Retina (tissue), 1 donor: ENCODE data around the gene NUDT7.

Experiments used
- DNase-seq: peaks from one replicate; pipeline ENCODE4 v3.0.0-alpha.2; 2016

Gene NUDT7

DNA sequence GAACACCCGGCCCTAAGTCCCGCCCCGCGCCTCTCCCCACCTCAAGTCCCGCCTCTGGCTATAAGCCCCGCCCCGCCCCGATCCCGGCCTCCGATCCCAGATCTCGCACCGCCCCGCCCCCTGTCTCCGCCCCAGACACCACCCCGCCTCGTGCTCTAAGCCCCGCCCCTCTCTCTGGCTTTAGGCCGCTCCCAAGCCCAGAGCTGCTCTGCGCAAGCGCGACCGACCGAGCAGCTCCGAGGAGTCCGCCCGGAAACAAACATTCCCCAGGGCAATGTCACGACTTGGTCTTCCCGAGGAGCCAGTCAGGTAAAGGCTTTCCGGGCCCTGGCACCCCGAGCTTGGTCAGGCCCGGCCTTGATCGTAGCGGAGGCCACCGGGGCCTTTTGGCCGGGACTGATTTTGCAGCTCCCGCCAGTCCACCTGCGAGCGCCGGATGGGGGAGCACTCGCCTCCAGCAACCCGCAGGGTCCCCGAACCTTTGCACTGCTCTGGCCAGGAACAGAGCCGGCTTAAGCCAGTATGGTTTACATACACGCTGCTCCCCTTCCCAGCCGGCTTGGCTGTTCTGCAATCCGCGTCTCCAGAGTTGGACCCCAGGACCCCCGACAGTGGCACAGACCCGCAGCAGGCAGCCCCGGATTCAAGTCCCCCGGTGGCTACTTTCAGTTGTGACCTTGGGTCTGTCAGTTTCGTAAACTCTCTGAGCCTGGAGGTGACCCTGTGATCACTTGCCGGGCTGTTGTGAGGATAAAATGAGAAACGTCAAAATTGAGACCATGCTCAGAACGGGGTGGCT, at the start of gene NUDT7:
NUDT7 (plus strand) TSS at position 206 of the 799 bp plus-strand sequence; CDS start at position 275, 69 bp downstream.
- peak; percentile 92 for DNase-seq

DNA sequence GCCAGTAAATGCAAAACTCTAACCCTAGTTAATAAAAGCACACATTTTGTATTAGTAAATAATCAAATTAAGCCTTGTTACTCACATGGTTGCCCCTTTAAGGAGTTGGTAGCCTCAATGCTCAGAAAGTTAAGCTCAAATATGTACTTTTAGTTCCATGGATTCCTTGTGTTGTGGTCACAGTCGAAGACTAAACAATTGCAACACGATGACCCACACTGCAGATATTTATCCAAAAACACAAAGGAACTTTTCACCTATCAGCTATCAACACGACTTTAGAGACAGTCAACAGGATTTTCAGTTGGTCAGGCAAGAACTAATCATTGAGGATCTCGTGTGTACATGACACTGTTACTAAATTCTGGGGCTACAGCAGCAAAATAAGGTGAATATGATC, 47.4 kb upstream of the NUDT7 start:
- DNase-seq = no peak

DNA sequence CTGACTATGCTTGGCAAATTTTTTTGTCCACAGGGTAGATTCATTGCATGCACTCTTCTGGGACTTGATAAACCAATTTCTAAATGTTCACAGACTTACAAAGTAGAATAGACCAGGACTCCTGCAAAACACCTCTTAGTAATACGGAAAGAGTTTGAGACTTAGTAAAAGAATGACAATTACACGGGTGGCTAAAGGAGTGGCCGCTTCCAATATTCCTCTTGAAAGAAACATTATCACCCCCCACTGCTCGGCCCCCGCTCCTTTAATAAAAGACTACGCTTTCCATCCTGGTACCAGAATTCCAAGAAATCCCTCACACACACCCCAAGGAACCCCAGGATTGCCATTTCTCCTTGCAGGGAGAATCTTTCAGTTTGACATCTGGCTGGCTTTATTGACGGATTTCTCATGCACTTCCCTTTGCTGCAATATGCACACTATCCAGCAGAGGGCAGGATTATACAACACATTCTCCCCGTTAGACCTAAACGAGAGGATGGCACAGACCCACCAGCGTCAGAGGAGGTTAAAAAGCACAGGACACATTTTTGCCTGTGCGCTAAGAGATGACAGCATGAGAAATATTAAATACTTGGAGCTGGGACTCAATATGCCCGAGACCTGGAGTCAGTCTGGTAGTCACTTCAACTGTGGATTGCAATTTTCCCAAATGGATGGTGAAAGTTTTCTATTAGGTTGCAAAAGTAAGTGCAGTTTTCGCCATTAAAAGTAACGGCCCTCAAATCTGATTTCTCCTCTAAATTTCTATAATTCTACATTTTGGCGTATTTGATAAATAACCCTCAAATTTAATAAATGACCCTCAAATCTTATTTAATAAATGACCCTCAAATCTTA, 46.6 kb upstream of the NUDT7 start:
- DNase-seq = peak; percentile 86

DNA sequence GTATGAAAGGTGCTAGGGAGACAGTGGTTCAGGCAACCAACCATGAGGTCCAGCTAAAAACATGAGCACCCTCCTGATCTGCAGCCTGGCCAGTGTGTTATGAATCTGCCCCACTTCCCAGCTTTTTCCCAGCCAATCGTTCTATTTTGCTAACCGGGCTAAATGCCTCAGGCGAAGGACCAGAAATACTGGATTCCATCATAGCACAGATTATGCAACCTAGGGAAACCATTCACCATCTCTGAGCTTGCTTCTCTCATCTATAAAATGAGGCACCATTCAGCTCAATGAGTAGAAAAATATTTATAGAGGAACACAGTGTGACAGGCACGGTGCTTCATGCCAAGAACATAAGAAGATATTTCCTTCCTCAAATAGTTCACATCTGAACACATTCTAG, 45.2 kb upstream of the NUDT7 start:
- no peak for DNase-seq

- no peak for DNase-seq
Measured at GRCh38 chr16:77679391-77679790, 42.9 kb upstream of the NUDT7 start.

DNA sequence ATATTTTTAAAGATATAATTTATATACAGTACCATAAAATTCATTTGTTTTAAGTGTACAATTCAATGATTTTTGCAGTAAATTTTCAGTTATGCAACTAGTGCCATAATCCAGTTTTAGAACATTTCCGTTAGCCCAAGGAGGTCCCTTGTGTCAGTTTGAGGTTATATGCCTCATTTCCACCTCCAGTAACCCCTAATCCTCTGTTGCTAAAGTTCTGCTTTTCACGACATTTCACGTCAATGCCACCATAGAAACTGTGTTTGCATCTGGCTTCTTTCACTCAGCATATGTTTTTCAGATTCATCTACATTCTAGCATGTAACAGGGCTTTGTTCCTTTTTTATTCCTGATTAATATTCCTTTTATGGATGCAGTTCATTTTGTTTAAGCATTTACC, 42.4 kb upstream of the NUDT7 start:
- no peak for DNase-seq

- no peak for DNase-seq
Measured at GRCh38 chr16:77680496-77680895, 41.8 kb upstream of the NUDT7 start.

DNA sequence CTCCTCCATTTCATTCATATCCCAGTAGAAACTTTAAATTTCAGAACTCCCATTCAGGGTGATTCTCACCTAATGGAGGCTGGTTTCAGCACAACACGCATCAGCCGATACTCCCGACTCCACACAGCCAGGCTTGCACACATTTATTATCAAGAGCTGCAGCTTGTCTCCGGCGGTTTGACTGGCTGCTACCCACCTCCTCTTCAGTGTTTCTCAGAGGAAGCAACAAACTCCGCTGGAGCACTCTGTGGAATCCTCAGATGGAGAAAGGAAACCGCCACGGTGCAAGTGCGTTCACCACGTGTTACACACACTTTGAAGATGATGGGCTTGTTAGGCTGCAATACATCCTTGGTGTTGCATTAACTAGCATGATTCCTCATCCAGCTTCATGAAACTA, 39.7 kb upstream of the NUDT7 start:
- DNase-seq = no peak

GRCh38 chr16:77683397-77684180, 38.7 kb upstream of the NUDT7 start:
- peak; percentile 67 for DNase-seq

DNA sequence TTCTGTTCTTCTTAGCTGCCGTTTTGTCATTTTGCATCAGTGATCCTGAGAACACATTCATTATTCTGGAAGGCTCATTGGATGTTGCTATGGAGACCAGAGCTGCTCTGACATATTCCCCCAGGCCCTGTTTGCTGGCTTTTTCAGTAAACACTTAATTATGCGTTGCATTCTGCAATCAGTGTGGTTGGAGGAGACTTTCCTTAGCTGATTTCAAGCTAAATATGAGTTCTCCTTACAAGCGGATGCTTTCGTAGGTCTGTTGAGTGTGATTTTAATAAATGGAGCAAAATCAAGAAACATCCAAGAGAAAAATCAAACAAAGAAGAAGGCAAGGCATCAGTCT, 38.2 kb upstream of the NUDT7 start:
- DNase-seq = peak; percentile 78

DNA sequence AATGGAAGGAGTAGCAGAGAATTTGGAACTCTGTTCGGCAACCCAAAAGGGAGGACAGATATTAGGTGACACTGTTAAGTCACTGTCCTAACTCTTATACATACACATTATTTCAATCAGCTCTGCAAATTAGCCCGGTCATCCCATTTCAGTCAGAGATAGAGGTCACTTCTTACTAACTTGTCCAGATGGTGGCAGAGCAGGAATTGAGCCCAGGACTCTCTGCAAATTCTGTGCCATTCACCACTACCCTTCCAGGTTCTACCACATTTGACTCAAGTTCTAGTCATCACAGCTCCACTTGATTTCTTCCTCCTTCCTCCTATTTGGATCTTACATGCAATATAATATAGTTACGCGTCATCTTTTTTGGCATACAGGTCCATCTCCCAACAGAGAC, 35.9 kb upstream of the NUDT7 start:
- no peak for DNase-seq

GRCh38 chr16:77689971-77690370, 32.3 kb upstream of the NUDT7 start:
- DNase-seq = no peak

DNA sequence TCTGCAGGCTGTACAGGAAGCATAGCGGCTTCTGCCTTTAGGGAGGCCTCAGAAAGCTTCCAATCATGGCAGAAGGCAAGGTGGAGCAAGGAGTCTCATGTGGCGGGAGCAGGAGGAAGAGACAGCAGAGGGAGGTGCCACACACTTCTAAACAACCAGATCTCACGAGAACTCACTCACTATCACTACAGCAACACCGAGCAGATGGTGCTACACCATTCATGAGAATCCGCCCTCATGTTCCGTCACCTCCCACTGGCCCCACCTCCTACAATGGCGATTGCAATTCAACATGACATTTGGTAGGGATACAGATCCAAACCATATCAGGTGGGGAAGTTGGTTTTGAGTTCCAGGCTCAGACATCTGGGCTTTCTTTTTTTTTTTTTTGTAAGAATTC, 31.9 kb upstream of the NUDT7 start:
- no peak for DNase-seq

- no peak for DNase-seq
Measured at GRCh38 chr16:77692612-77693011, 29.7 kb upstream of the NUDT7 start.

- DNase-seq = peak; percentile 29
Measured at GRCh38 chr16:77696149-77696548, 26.2 kb upstream of the NUDT7 start.

DNA sequence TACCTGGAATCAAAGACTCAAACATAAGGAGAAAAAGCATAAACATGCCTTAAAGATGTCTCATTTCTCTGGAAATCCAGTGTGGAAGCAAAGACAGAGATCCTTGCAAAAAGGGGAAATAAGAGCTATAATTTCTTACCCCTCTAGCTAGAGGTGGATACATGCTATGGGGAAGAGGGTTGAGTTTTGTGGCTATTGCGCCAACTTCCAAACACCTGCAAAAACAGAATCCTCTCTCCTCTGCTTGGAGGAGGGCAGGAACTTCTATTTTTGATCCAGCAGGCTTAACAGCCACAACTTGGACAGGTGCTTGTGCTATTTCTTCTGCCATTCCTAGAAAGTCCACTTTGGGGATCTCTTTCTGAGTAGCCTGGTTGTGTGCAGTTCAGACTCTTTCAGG, 21.5 kb upstream of the NUDT7 start:
- no peak for DNase-seq

DNA sequence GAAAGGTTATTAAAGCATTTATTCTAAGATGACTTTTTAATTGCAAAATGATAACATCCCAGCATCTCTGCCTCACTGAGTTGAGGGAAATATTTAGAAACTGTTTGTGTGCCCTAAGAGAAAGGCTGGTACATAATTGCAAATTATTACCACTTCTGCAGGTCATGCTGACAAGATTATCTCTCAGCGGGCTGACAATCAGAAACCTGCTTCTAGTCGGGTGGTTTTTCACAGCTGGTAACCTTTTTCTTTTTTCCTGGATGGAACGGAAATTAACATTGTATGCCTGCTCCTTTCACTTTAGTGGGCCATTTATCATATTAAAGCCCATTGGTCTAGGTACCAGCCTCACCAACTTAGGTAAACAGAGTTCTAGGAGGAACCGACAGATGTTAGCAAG, 17.0 kb upstream of the NUDT7 start:
- no peak for DNase-seq

- no peak for DNase-seq
Measured at GRCh38 chr16:77711179-77711578, 11.1 kb upstream of the NUDT7 start.

DNA sequence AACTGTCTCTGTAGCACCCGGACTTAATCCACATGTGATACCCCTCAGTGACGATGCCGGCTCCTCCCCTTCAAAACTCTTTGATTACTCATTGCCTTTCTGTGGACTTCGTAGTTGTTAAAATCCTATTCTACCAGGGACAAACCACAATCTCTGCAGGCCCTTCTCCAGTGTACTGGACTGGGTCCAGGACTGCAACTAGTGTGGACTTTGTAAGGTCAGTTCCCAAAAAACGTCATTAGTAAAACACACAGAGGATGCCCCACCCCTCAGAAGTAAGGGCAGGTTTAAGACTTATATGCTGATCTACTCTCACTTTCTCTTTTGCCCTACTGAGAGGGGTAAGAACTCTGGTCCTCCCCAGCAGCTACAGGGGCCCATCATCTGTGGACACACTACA, 10.5 kb upstream of the NUDT7 start:
- no peak for DNase-seq

- no peak for DNase-seq
Measured at GRCh38 chr16:77715145-77715544, 7.2 kb upstream of the NUDT7 start.

GRCh38 chr16:77721752-77722308, 484 bp upstream of the NUDT7 start:
- no peak for DNase-seq

- no peak for DNase-seq
Measured at GRCh38 chr16:77723108-77723514, 797 bp downstream of the NUDT7 start.

DNA sequence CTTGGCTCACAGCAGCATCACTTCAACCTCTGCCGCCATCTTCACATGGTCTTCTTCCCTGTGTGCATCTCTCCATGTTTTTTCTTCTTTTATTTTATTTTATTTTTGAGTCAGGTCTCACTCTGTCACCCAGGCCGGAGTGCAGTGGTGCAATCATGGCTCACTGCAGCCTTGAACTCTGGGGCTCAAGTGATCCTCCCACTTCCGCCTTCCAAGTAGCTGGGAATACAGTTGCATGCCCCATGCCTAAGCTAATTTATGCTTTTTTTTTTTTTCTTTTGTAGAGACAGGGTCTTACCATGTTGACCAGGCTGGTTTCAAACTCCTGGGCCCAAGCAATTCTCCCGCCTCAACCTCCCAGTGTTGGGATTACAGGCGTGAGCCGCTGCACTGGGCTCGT, 1.9 kb downstream of the NUDT7 start:
- DNase-seq = no peak
